Activated CD4-positive, alpha-beta T cell treated with anti-CD3 and anti-CD28 coated beads for 24 hours (primary cell): Measurements from ENCODE around the gene CCDC102B.
"Not testable (repeated sequence)": the region's sequence is repeated elsewhere in the genome, so short reads cannot be mapped to it uniquely, and the experiment has no call there.

Source experiments
- DNase-seq, 2 donors: peaks; one replicate each; pipeline ENCODE4 v3.0.0-alpha.2; 2020; ENCODE audit warnings: low read depth in 2 of 2

The CCDC102B gene

GRCh38 chr18:68797871-68798270, at the start of gene CCDC102B:
CCDC102B (plus strand) TSS chr18:68798080; CDS start chr18:68836764, 38,684 bp downstream.
- DNase-seq: no peak

GRCh38 chr18:68757126-68757525, 40.8 kb upstream of the CCDC102B start:
- no peak for DNase-seq

GRCh38 chr18:68759308-68759707, 38.6 kb upstream of the CCDC102B start:
- no peak for DNase-seq

GRCh38 chr18:68763083-68763482, 34.8 kb upstream of the CCDC102B start:
- no peak for DNase-seq

- DNase-seq: no peak
Observed at GRCh38 chr18:68764016-68764415, 33.9 kb upstream of the CCDC102B start.

GRCh38 chr18:68766433-68766832, 31.4 kb upstream of the CCDC102B start:
- no peak for DNase-seq

GRCh38 chr18:68769461-68769860, 28.4 kb upstream of the CCDC102B start:
- DNase-seq: no peak

- no peak for DNase-seq
Observed at GRCh38 chr18:68772268-68772667, 25.6 kb upstream of the CCDC102B start.

GRCh38 chr18:68778280-68778886, 19.5 kb upstream of the CCDC102B start:
- no peak for DNase-seq

- no peak for DNase-seq
Observed at GRCh38 chr18:68779169-68779568, 18.7 kb upstream of the CCDC102B start.

- DNase-seq: no peak
Observed at GRCh38 chr18:68780802-68781635, 16.9 kb upstream of the CCDC102B start.

GRCh38 chr18:68783506-68783905, 14.4 kb upstream of the CCDC102B start:
- DNase-seq: no peak

GRCh38 chr18:68784071-68784470, 13.8 kb upstream of the CCDC102B start:
- DNase-seq: no peak

- DNase-seq: not testable (repeated sequence)
Observed at GRCh38 chr18:68790290-68790689, 7.6 kb upstream of the CCDC102B start.

- no peak for DNase-seq
Observed at GRCh38 chr18:68791801-68792200, 6.1 kb upstream of the CCDC102B start.

- no peak for DNase-seq
Observed at GRCh38 chr18:68793951-68794350, 3.9 kb upstream of the CCDC102B start.

GRCh38 chr18:68796936-68797690, 767 bp upstream of the CCDC102B start:
- no peak for DNase-seq

- no peak for DNase-seq
Observed at GRCh38 chr18:68800075-68800474, 2.2 kb downstream of the CCDC102B start.

- DNase-seq: no peak
Observed at GRCh38 chr18:68803356-68803755, 5.5 kb downstream of the CCDC102B start.

- no peak for DNase-seq
Observed at GRCh38 chr18:68817584-68817983, 19.7 kb downstream of the CCDC102B start.

GRCh38 chr18:68818584-68818983, 20.7 kb downstream of the CCDC102B start:
- DNase-seq: no peak

- DNase-seq: no peak
Observed at GRCh38 chr18:68822926-68823325, 25.0 kb downstream of the CCDC102B start.

GRCh38 chr18:68826121-68826520, 28.2 kb downstream of the CCDC102B start:
- DNase-seq: no peak
